Astrocyte of the spinal cord (primary cell): ENCODE results near the gene SEC31B.

Source experiments
- DNase-seq: peaks from one replicate; pipeline ENCODE4 v3.0.0; 2011; ENCODE audit warnings: low read depth, low spot score
- H3K4me3 ChIP-seq: 2 replicates; pipeline ENCODE4 v1.5.1; 2011; ENCODE audit warnings: low read depth, mild to moderate bottlenecking, low read length, moderate library complexity
- in situ Hi-C: cut with HindIII; loops from 2 replicates; pipeline ENCODE4 v1.10.0; 2017; ENCODE audit warnings: low sequenced_read_pairs
- TF ChIP-seq, protein P1 (sequence below): IDR thresholded peaks from 2 replicates; pipeline ENCODE4 v1.5.1; 2012; ENCODE audit warnings: low read depth, mild to moderate bottlenecking, low read length, inconsistent platforms

SEC31B gene

DNA sequence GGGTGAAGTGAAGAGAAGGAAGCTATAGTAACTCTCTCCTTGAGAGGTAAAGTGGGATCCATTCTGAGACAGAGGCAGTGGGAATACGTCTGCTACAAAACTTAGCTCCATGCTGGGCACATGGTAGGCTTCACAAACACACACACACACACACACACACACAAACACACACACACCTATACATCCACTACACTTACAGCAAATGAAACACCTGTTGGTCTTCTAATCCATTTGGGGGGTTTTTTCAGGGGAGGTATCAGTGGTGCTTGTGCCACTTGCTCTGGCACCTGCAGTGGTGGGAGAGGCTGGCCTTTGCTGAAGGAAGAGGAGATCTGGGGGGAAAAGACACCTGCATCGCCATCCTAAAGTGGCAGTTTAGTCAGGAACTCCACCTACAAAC is 14.5 kb downstream of the SEC31B start:
- in situ Hi-C loops: no loop called here

GRCh38 chr10:100504096-100504495 is 15.6 kb downstream of the SEC31B start:
- in situ Hi-C loops: no loop called here
- H3K4me3 ChIP-seq: no peak overlapping the region
- DNase-seq: peak; percentile 45
- TF ChIP-seq, protein P1, sequence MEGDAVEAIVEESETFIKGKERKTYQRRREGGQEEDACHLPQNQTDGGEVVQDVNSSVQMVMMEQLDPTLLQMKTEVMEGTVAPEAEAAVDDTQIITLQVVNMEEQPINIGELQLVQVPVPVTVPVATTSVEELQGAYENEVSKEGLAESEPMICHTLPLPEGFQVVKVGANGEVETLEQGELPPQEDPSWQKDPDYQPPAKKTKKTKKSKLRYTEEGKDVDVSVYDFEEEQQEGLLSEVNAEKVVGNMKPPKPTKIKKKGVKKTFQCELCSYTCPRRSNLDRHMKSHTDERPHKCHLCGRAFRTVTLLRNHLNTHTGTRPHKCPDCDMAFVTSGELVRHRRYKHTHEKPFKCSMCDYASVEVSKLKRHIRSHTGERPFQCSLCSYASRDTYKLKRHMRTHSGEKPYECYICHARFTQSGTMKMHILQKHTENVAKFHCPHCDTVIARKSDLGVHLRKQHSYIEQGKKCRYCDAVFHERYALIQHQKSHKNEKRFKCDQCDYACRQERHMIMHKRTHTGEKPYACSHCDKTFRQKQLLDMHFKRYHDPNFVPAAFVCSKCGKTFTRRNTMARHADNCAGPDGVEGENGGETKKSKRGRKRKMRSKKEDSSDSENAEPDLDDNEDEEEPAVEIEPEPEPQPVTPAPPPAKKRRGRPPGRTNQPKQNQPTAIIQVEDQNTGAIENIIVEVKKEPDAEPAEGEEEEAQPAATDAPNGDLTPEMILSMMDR: no peak

More for the DNA sequence above, 14.5 kb downstream of the SEC31B start:
- TF ChIP-seq, protein P1: no peak
- no peak for DNase-seq
- H3K4me3 ChIP-seq: no peak overlapping the region

- TF ChIP-seq, protein P1: no peak
- H3K4me3 ChIP-seq: no peak overlapping the region
- no peak for DNase-seq
- in situ Hi-C loops: no loop called here
Observed at GRCh38 chr10:100502926-100503494, 16.7 kb downstream of the SEC31B start.

GRCh38 chr10:100501423-100501822 is 18.2 kb downstream of the SEC31B start:
- in situ Hi-C loops: no loop called here
- no peak for DNase-seq
- H3K4me3 ChIP-seq: no peak overlapping the region
- TF ChIP-seq, protein P1: no peak

GRCh38 chr10:100498059-100498458 is 21.6 kb downstream of the SEC31B start:
- no peak for DNase-seq
- in situ Hi-C loops: no loop called here
- TF ChIP-seq, protein P1: no peak
- H3K4me3 ChIP-seq: no peak overlapping the region

DNA sequence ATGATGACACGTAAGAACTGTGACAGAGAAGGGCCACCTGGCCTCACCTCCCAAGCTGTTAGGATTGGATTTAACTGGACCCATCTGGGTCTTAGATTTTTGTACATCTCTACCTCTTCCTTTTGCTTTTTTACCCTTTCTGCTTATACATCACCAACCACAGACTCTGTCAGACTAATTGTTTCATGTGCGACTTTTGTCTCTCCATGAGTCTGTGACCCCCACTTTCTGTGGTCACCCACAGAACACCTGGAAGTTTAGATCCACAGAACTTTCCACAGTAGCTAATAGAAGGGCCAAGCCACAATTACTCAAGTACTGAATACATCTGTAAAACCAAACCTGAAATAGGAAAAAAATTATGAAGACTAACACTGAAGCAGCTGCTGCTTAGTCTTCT is 23.1 kb downstream of the SEC31B start:
- TF ChIP-seq, protein P1: no peak
- no peak for DNase-seq
- H3K4me3 ChIP-seq: no peak overlapping the region
- in situ Hi-C loops: no loop called here

DNA sequence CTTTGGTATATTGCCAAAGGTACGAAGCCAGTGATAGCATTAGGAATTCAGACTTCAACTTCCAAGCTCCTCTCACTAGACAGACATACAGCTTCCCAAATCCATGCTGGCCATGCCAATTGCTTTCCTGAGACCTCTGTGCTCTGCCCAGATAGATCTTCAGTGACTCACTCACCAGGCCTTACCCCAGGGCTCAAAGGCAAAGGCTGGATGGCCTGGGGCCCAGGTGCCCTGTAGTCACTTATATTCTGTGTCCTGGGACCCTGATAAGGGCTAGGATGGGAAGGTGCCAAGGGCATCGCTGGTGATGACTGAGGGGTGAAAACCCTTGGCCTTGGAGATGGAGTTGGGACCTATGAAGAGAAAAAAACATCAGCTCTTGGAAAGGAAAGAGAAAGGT is 29.1 kb downstream of the SEC31B start:
- in situ Hi-C loops: no loop called here
- no peak overlapping the region for H3K4me3 ChIP-seq
- TF ChIP-seq, protein P1: no peak
- no peak for DNase-seq
